ENCODE data around the gene FOSL2. TPM values are rescaled to one million over a fixed set of nuclear protein-coding genes. Genes with fewer than 3 reads are reported as not detected.

Gene FOSL2
- total and polyA plus RNA-seq, 10 of the 15 experiments (the other 5 are each of a cell fraction or from before 2014, with no cell fraction given), result 0.05 to 1.3 (median 0.34) TPM

DNA sequence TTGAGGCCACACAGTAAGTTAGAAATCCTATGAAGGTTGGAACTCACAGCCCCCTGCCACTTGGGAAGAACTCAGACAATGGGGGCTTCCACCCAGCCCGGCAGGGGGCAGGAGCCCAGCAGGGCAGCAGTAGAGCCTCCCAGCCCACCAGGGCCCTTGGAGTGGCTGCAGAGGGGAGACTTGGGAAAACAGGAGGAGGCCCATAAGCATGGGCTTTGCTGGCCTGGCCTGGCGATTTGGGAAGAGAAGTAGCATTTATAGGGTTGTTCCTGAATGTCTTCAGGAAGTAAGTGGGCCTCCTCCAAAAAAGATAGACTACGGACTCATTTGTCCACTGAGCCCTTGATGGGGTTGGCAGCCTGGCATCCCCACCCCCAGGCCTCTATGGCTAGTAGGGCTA lies 17.4 kb upstream of the FOSL2 start:
- FAIRE-seq (no peak), ATAC-seq (no peak), DNase-seq (ENCODE audit: low read depth, low spot score) (no peak)
- ChIA-PET CTCF (no interaction called here), SMC1A (ENCODE audit: uncharacterized antibody, unreplicated experiment) (no interaction called here), RAD21 (ENCODE audit: unreplicated experiment) (no interaction called here), POLR2A (no interaction called here)
- Histone ChIP-seq H3K36me3 (ENCODE audit: control insufficient read depth in 2 of 2, insufficient read depth in 2 of 2, low read length in 1 of 2) (no peaks in the 10 kb centered on the region), H3K4me1 (ENCODE audit: control insufficient read depth, insufficient read depth, low read length) (no peaks in the 10 kb centered on the region), H3K27ac (ENCODE audit: control insufficient read depth, insufficient read depth) (no peak overlapping the region), H3K4me2 (ENCODE audit: control insufficient read depth, insufficient read depth) (no peak overlapping the region), H3K9ac (ENCODE audit: control insufficient read depth, insufficient read depth, low read length) (no peak overlapping the region), H3K9me3 (replicated peaks; ENCODE audit: control insufficient read depth, insufficient read depth, low read length) (no peaks in the 10 kb centered on the region), H3K79me2 (ENCODE audit: control insufficient read depth, insufficient read depth, low read length) (no peaks in the 10 kb centered on the region), H2AFZ (ENCODE audit: control insufficient read depth, low read depth, low read length) (no peak overlapping the region), H3K4me3 (no peak overlapping the region), H4K20me1 (ENCODE audit: control insufficient read depth, insufficient read depth) (no peaks in the 10 kb centered on the region), H3K27me3 (replicated peaks in 1 of 2; ENCODE audit: control insufficient read depth in 2 of 2, insufficient read depth in 2 of 2, low read length in 1 of 2) (no peaks in the 10 kb centered on the region; a peak in 2 of 4 replicates)
- in situ Hi-C loops (cut with MboI), result no loop called here
- BruUV-seq (replicated peaks), result no TSS peak
- WGBS (ENCODE audit: insufficient coverage, insufficient replicate concordance, low lambda C conversion rate, missing lambda C conversion rate), result 26% methylated on average over 3 of the region's 3 CpGs
- intact Hi-C loops (cut with micrococcal nuclease; ENCODE audit: unreplicated experiment), result no loop called here
- TF ChIP-seq ZBED1 (IDR thresholded peaks at IDR 0.05; ENCODE audit: borderline replicate concordance), result no peak
- no peak for TF ChIP-seq TCF7 (IDR thresholded peaks at IDR 0.05; ENCODE audit: borderline replicate concordance)
- TF ChIP-seq ZBTB33 (IDR thresholded peaks at IDR 0.05), result no peak
- TF ChIP-seq ZNF687 (IDR thresholded peaks at IDR 0.05), result no peak
- TF ChIP-seq HCFC1 (IDR thresholded peaks at IDR 0.05; ENCODE audit: low read length), result no peak
- no peak for TF ChIP-seq NFXL1 (IDR thresholded peaks at IDR 0.05; ENCODE audit: borderline replicate concordance)
- TF ChIP-seq, protein P1, sequence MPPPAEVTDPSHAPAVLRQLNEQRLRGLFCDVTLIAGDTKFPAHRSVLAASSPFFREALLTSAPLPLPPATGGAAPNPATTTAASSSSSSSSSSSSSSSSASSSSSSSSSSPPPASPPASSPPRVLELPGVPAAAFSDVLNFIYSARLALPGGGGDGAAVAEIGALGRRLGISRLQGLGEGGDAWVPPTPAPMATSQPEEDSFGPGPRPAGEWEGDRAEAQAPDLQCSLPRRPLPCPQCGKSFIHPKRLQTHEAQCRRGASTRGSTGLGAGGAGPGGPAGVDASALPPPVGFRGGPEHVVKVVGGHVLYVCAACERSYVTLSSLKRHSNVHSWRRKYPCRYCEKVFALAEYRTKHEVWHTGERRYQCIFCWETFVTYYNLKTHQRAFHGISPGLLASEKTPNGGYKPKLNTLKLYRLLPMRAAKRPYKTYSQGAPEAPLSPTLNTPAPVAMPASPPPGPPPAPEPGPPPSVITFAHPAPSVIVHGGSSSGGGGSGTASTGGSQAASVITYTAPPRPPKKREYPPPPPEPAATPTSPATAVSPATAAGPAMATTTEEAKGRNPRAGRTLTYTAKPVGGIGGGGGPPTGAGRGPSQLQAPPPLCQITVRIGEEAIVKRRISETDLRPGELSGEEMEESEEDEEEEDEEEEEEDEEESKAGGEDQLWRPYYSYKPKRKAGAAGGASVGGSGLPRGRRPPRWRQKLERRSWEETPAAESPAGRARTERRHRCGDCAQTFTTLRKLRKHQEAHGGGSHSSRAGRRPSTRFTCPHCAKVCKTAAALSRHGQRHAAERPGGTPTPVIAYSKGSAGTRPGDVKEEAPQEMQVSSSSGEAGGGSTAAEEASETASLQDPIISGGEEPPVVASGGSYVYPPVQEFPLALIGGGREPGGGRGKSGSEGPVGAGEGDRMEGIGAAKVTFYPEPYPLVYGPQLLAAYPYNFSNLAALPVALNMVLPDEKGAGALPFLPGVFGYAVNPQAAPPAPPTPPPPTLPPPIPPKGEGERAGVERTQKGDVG (CRISPR knock-in tag; IDR thresholded peaks at IDR 0.05), result no peak
- no peak for TF ChIP-seq TCF3 (IDR thresholded peaks at IDR 0.05; ENCODE audit: borderline replicate concordance, insufficient read depth, low read depth, low read length)
- TF ChIP-seq E2F4 (IDR thresholded peaks at IDR 0.05; ENCODE audit: low read depth, low read length), result no peak
- TF ChIP-seq NR2C2 (IDR thresholded peaks at IDR 0.05; ENCODE audit: borderline replicate concordance, control insufficient read depth, insufficient read length, low read depth), result no peak
- TF ChIP-seq PKNOX1 (IDR thresholded peaks at IDR 0.05), result no peak

Measured in GM12878 (cell line).